ENCODE results near the gene ST6GALNAC2. TPM values are rescaled to one million over a fixed set of nuclear protein-coding genes. Genes with fewer than 3 reads are reported as not detected.

The ST6GALNAC2 gene
- total RNA-seq, 1 donor from 2014 or later: 13.6 TPM

DNA sequence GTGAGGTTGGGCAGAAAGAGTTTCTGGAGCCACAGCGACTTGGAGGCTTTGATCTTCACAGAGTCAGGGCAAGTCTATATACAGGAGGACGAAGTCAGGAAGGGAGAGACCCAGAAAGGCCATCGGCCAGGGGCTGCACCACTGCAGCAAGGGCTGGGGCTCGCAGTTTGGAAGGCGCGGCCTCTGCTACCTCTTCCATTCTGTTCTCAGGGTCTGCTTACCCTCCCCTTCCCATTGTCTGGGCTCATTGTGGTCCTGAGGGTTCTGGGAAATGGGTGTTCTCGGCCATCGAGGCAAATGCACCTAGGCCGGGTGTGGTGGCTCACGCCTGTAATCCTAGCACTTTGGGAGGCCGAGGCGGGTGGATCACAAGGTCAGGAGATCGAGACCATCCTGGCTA, 41.9 kb upstream of the ST6GALNAC2 start:
- H3K27me3 ChIP-seq (ENCODE audit: control insufficient read depth, insufficient read depth, low read length): no peaks in the 10 kb centered on the region
- TF ChIP-seq, protein P1, sequence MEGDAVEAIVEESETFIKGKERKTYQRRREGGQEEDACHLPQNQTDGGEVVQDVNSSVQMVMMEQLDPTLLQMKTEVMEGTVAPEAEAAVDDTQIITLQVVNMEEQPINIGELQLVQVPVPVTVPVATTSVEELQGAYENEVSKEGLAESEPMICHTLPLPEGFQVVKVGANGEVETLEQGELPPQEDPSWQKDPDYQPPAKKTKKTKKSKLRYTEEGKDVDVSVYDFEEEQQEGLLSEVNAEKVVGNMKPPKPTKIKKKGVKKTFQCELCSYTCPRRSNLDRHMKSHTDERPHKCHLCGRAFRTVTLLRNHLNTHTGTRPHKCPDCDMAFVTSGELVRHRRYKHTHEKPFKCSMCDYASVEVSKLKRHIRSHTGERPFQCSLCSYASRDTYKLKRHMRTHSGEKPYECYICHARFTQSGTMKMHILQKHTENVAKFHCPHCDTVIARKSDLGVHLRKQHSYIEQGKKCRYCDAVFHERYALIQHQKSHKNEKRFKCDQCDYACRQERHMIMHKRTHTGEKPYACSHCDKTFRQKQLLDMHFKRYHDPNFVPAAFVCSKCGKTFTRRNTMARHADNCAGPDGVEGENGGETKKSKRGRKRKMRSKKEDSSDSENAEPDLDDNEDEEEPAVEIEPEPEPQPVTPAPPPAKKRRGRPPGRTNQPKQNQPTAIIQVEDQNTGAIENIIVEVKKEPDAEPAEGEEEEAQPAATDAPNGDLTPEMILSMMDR (IDR thresholded peaks at IDR 0.05; ENCODE audit: insufficient read depth, low read length, poor library complexity, severe bottlenecking): no peak
- no peak for DNase-seq (ENCODE audit: low read depth)
- H3K4me3 ChIP-seq (ENCODE audit: low read depth, low read length): no peak overlapping the region
- H3K36me3 ChIP-seq (ENCODE audit: control insufficient read depth, insufficient read depth, low read length): no peaks in the 10 kb centered on the region

DNA sequence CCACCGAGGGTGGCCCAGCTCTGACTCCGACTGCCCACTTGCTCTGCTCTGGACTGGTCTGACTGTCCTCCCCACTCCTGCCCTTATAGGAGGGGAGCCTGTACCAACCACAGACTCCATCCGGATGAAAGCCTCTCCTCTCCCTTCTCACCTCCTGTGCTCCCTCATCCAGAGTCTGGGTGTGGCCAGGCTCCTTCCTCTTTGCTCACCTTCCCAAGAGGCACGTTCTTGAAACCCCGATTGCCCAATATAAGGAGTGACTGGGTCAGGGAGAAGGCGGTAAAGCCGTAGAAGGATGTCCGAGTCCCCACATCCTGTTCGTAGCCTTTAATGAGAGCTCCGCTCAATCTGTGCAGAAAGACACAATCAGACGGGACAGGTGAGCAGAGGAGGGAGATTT, 40.8 kb upstream of the ST6GALNAC2 start:
- Histone ChIP-seq H3K27me3 (ENCODE audit: control insufficient read depth, insufficient read depth, low read length) (no peaks in the 10 kb centered on the region), H3K36me3 (ENCODE audit: control insufficient read depth, insufficient read depth, low read length) (no peaks in the 10 kb centered on the region), H3K4me3 (ENCODE audit: low read depth, low read length) (no peak overlapping the region)
- DNase-seq (ENCODE audit: low read depth): no peak
- TF ChIP-seq, protein P1 (IDR thresholded peaks at IDR 0.05; ENCODE audit: insufficient read depth, low read length, poor library complexity, severe bottlenecking): no peak

DNA sequence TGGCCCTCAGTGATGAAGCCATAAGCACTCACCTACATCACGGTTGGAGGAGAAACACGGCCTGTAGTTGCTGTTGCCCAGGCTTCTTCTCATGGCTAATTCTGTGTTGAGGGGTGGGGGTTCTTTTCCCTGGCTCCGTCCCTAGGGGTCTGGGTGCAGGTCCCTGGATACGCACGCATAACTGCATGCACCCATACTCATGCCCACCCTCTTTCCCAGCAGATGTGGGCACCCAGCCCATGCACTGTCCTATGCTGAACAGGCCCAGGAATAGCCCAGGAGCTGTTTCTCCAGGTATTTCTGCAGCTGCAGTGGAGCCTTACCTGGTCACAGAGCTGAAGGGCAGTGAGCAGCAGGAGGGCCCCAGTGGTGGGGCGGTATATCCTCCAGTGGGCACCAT, 39.8 kb upstream of the ST6GALNAC2 start:
- Histone ChIP-seq H3K27me3 (ENCODE audit: control insufficient read depth, insufficient read depth, low read length) (no peaks in the 10 kb centered on the region), H3K4me3 (ENCODE audit: low read depth, low read length) (no peak overlapping the region), H3K36me3 (ENCODE audit: control insufficient read depth, insufficient read depth, low read length) (no peaks in the 10 kb centered on the region)
- TF ChIP-seq, protein P1 (IDR thresholded peaks at IDR 0.05; ENCODE audit: insufficient read depth, low read length, poor library complexity, severe bottlenecking): no peak
- no peak for DNase-seq (ENCODE audit: low read depth)

DNA sequence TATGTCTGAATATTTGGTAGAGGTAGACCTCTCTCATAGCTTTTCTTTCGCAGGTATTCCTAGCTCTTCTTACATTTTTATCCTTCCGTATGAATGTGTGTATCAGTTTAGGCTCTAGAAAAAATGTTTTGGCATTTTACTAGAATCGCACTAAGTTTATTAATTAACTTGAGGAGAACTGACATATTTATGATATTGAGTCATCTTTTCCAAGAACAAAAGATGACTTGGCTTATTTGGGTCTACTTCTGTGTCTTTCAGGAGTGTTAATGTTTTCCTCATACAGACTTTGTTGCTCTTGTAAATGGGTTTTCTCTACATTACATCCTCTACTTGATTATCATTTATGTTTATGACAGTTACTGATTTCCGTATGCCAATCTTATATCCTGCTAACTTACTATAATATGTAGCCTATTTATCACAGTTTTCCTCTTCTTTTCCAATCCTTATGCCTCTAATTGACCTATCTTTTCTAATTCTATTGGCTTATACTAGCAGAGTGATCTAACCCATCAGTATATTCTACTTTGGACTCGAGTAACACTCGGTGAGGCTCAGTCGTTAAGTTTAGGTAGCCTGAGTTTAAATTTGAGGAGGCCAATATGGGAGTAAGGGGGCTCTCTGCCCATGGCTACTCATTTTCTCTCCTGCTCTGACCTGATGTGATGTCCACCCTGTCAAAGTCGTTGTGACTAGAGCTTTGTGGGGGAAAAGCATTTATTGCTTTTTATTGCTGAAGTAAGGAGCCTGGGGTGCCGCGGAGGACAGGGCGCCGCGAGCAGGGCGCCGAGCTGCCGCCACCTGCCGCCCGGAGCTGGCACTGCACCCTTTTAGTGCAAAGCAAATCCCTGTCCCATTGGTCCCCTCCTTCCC, 37.8 kb upstream of the ST6GALNAC2 start:
- no peak overlapping the region for H3K4me3 ChIP-seq (ENCODE audit: low read depth, low read length)
- no peak for DNase-seq (ENCODE audit: low read depth)
- TF ChIP-seq, protein P1 (IDR thresholded peaks at IDR 0.05; ENCODE audit: insufficient read depth, low read length, poor library complexity, severe bottlenecking): peak; percentile 89
- no peaks in the 10 kb centered on the region for H3K27me3 ChIP-seq (ENCODE audit: control insufficient read depth, insufficient read depth, low read length)
- no peaks in the 10 kb centered on the region for H3K36me3 ChIP-seq (ENCODE audit: control insufficient read depth, insufficient read depth, low read length)

DNA sequence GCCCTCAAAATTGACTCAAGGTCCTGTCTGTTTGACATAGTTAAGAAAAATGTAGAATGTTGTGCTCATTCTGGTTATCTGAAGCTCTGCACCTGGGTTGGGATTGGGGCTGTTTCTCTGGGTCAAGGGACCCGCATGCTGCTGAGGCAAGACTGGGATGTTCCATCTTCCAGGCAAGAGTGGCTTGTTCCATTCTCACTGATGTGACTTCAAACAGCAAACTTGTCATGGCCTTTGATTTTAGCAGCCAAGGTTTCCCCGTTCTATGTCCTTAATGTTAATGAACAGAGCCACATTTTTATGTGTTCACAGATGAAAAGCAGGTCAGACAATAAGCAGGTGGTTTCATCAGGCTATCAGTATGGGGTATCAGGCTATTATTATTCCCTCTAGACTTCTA, 32.2 kb upstream of the ST6GALNAC2 start:
- TF ChIP-seq, protein P1 (IDR thresholded peaks at IDR 0.05; ENCODE audit: insufficient read depth, low read length, poor library complexity, severe bottlenecking): no peak
- no peaks in the 10 kb centered on the region for H3K27me3 ChIP-seq (ENCODE audit: control insufficient read depth, insufficient read depth, low read length)
- H3K4me3 ChIP-seq (ENCODE audit: low read depth, low read length): no peak overlapping the region
- no peaks in the 10 kb centered on the region for H3K36me3 ChIP-seq (ENCODE audit: control insufficient read depth, insufficient read depth, low read length)
- no peak for DNase-seq (ENCODE audit: low read depth)

Measured in kidney epithelial cell (primary cell).